SU-DHL-6 (cell line): ENCODE data around the gene CLEC16A.

Experiments used
- H2AFZ ChIP-seq: fragments of 200-600 bp; sonication (generic); 2 replicates; pipeline ENCODE4 v1.6.1; 2014; ENCODE audit warnings: low read depth, mild to moderate bottlenecking, moderate library complexity, mixed read lengths, antibody characterized with exemption, low read length; ENCODE audit not compliant: severe bottlenecking
- H3F3A ChIP-seq: fragments of 200-600 bp; shearing (Covaris generic); 2 replicates; pipeline ENCODE4 v1.6.0; 2016; ENCODE audit warnings: antibody characterized with exemption, mild to moderate bottlenecking; ENCODE audit not compliant: insufficient read depth
- H3K27ac ChIP-seq: fragments of 200-600 bp; sonication (generic); 2 replicates; pipeline ENCODE4 v1.5.1; 2016; ENCODE audit warnings: low read depth, mild to moderate bottlenecking, low read length, moderate library complexity, mixed read lengths
- H3K27me3 ChIP-seq: fragments of 200-600 bp; sonication (generic), shearing (Covaris generic); 2 replicates; pipeline ENCODE4 v1.6.0; 2014; ENCODE audit warnings: mild to moderate bottlenecking, low read length
- H3K36me3 ChIP-seq: fragments of 200-600 bp; sonication (generic); 2 replicates; pipeline ENCODE4 v1.6.1; 2014; ENCODE audit warnings: mild to moderate bottlenecking, low read length, mixed read lengths
- H3K4me2 ChIP-seq: fragments of 300-600, 200-600 bp; shearing (Covaris generic), sonication (generic); 2 replicates; pipeline ENCODE4 v1.6.0; 2014; ENCODE audit warnings: low read length, low read depth, mild to moderate bottlenecking; ENCODE audit not compliant: poor library complexity, severe bottlenecking
- H3K4me3 ChIP-seq: fragments of 200-600 bp; sonication (generic); 2 replicates; pipeline ENCODE4 v1.5.1; 2014; ENCODE audit warnings: antibody characterized with exemption, low read length, mild to moderate bottlenecking, mixed read lengths; ENCODE audit not compliant: insufficient read depth, poor library complexity, severe bottlenecking
- H3K79me2 ChIP-seq: fragments of 200-600 bp; sonication (generic); 2 replicates; pipeline ENCODE4 v1.6.1; 2014; ENCODE audit warnings: mild to moderate bottlenecking, low read length, moderate library complexity; ENCODE audit not compliant: insufficient read depth
- H3K9ac ChIP-seq: fragments of 200-600 bp; sonication (generic); 2 replicates; pipeline ENCODE4 v1.7.0; 2014; ENCODE audit warnings: mild to moderate bottlenecking, low read length
- H3K9me2 ChIP-seq: fragments of 200-600 bp; sonication (generic); replicated peaks from 2 replicates; pipeline ENCODE4 v1.6.1; 2014; ENCODE audit warnings: low read length; ENCODE audit not compliant: insufficient read depth
- H3K9me3 ChIP-seq: fragments of 200-600 bp; sonication (generic); 2 replicates; pipeline ENCODE4 v1.6.1; 2014; ENCODE audit warnings: low read length, mixed read lengths; ENCODE audit not compliant: insufficient read depth
- H4K20me1 ChIP-seq: fragments of 200-600 bp; sonication (generic); 2 replicates; pipeline ENCODE4 v1.6.1; 2014; ENCODE audit warnings: low read depth, mild to moderate bottlenecking, antibody characterized with exemption, low read length, moderate library complexity, mixed read lengths
- EZH2phosphoT487 ChIP-seq: fragments of 200-600 bp; sonication (generic), shearing (Covaris generic); conservative IDR thresholded peaks from 2 replicates; pipeline ENCODE4 v1.6.1; 2018; ENCODE audit warnings: mild to moderate bottlenecking, antibody characterized with exemption, low read length, moderate library complexity, mixed read lengths
- TF ChIP-seq, protein P1 (sequence below): fragments of 200-600 bp; sonication (generic); IDR thresholded peaks from one replicate; pipeline ENCODE4 v1.5.1; 2017; ENCODE audit warnings: antibody characterized with exemption, mild to moderate bottlenecking, low read length, moderate library complexity; ENCODE audit not compliant: insufficient read depth, poor library complexity, severe bottlenecking

CLEC16A gene

GRCh38 chr16:11134722-11135463 is 190.5 kb downstream of the CLEC16A start:
- no peak overlapping the region for H3K9ac ChIP-seq
- H2AFZ ChIP-seq: no peak overlapping the region
- no peaks in the 10 kb centered on the region for H3F3A ChIP-seq
- no peaks in the 10 kb centered on the region for H3K36me3 ChIP-seq
- no peak overlapping the region for H3K27ac ChIP-seq
- H3K9me3 ChIP-seq: no peaks in the 10 kb centered on the region
- no peaks in the 10 kb centered on the region for H3K9me2 ChIP-seq
- no peak overlapping the region for H3K4me2 ChIP-seq
- no peaks in the 10 kb centered on the region for H3K27me3 ChIP-seq
- no peaks in the 10 kb centered on the region for H3K79me2 ChIP-seq
- H3K4me3 ChIP-seq: no peak overlapping the region
- TF ChIP-seq, protein P1, sequence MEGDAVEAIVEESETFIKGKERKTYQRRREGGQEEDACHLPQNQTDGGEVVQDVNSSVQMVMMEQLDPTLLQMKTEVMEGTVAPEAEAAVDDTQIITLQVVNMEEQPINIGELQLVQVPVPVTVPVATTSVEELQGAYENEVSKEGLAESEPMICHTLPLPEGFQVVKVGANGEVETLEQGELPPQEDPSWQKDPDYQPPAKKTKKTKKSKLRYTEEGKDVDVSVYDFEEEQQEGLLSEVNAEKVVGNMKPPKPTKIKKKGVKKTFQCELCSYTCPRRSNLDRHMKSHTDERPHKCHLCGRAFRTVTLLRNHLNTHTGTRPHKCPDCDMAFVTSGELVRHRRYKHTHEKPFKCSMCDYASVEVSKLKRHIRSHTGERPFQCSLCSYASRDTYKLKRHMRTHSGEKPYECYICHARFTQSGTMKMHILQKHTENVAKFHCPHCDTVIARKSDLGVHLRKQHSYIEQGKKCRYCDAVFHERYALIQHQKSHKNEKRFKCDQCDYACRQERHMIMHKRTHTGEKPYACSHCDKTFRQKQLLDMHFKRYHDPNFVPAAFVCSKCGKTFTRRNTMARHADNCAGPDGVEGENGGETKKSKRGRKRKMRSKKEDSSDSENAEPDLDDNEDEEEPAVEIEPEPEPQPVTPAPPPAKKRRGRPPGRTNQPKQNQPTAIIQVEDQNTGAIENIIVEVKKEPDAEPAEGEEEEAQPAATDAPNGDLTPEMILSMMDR: no peak
- no peak for TF ChIP-seq EZH2phosphoT487
- H4K20me1 ChIP-seq: no peaks in the 10 kb centered on the region

DNA sequence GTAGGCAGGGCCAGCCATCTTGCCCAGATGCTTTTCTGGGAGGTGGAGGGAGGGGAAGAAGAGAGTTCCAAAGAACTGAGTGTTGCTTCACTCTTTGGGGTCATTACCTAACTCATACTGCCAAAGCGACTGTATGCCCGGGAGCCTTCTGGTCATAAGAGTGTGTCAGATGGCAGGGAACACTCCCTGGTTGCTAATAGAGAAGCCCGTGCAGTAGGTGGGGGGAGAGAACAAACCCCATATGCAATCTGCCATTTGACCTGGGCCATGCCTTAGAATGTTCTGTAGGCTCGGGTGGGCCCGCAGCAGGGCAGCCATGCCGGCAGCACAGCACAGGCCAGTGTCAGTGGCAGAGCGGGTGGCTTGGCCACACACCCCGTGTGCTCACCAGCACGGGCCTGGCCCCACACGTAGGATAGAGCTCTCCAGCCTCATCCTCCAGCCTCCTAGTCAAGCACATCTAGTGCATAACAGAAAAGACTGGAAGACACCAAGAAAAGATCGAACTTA is 191.2 kb downstream of the CLEC16A start:
- no peak overlapping the region for H2AFZ ChIP-seq
- H3K4me2 ChIP-seq: no peak overlapping the region
- H3K9me3 ChIP-seq: no peaks in the 10 kb centered on the region
- TF ChIP-seq EZH2phosphoT487: no peak
- TF ChIP-seq, protein P1: no peak
- no peaks in the 10 kb centered on the region for H3F3A ChIP-seq
- no peak overlapping the region for H3K4me3 ChIP-seq
- no peak overlapping the region for H3K27ac ChIP-seq
- no peaks in the 10 kb centered on the region for H3K9me2 ChIP-seq
- no peaks in the 10 kb centered on the region for H3K27me3 ChIP-seq
- H3K36me3 ChIP-seq: no peaks in the 10 kb centered on the region
- no peaks in the 10 kb centered on the region for H4K20me1 ChIP-seq
- H3K9ac ChIP-seq: no peak overlapping the region
- H3K79me2 ChIP-seq: no peaks in the 10 kb centered on the region

- H3K27ac ChIP-seq: no peak overlapping the region
- H3K4me2 ChIP-seq: no peak overlapping the region
- no peaks in the 10 kb centered on the region for H3K27me3 ChIP-seq
- no peaks in the 10 kb centered on the region for H3F3A ChIP-seq
- H3K79me2 ChIP-seq: no peaks in the 10 kb centered on the region
- TF ChIP-seq EZH2phosphoT487: no peak
- TF ChIP-seq, protein P1: no peak
- no peaks in the 10 kb centered on the region for H3K36me3 ChIP-seq
- no peaks in the 10 kb centered on the region for H3K9me2 ChIP-seq
- H2AFZ ChIP-seq: no peak overlapping the region
- no peak overlapping the region for H3K4me3 ChIP-seq
- no peaks in the 10 kb centered on the region for H4K20me1 ChIP-seq
- no peak overlapping the region for H3K9ac ChIP-seq
- no peaks in the 10 kb centered on the region for H3K9me3 ChIP-seq
These were observed 192.2 kb downstream of the CLEC16A start for GRCh38 chr16:11136600-11136999.
